ENCODE results near the gene C11orf16. TPM values are rescaled to one million over a fixed set of nuclear protein-coding genes. Genes with fewer than 3 reads are reported as not detected.

C11orf16 gene
- total RNA-seq, 1 experiment from 2014 or later, result not detected

- peaks cover 30% of the 10 kb centered on the region for H3K4me1 ChIP-seq
- H3K4me3 ChIP-seq (ENCODE audit: low read depth, low read length), result peak overlapping the region; percentile 70
- peaks cover 15% of the 10 kb centered on the region for H3K4me1 Mint-ChIP-seq (ENCODE audit: low read depth, unreplicated experiment)
- no TSS peak for BruUV-seq (replicated peaks)
- ChIA-PET CTCF (interaction anchor here (0.6 to 1.1 kb wide), 6 partner anchors 39 to 233 kb away, joined by 3 to 18 read pairs (median 4); no protein-coding TSS in a partner anchor), POLR2A (interaction anchor here (0.6 to 1.9 kb wide), 10 partner anchors 12 to 188 kb away, joined by 3 to 11 read pairs (median 6); partner anchors contain the start of genes RPL27A, TMEM9B and TRIM66)
- TF ChIP-seq CTCF (IDR thresholded peaks at IDR 0.05; ENCODE audit: insufficient read depth in 1 of 2, low read depth in 1 of 2, low read length in 1 of 2, severe bottlenecking in 1 of 2, unreplicated experiment in 1 of 2), result no peak
- no peaks in the 10 kb centered on the region for H3K9me3 ChIP-seq
- H3K27me3 ChIP-seq (replicated peaks; ENCODE audit: control insufficient read depth, insufficient read depth, low read length), result no peaks in the 10 kb centered on the region
- H3K27ac Mint-ChIP-seq (ENCODE audit: unreplicated experiment), result peak overlapping the region; percentile 83
- peak overlapping the region; percentile 84 for H3K4me3 Mint-ChIP-seq (ENCODE audit: unreplicated experiment)
- no peaks in the 10 kb centered on the region for H3K9me3 Mint-ChIP-seq (ENCODE audit: unreplicated experiment)
- H3K36me3 Mint-ChIP-seq (ENCODE audit: insufficient read depth, unreplicated experiment), result no peaks in the 10 kb centered on the region
- H3K27me3 Mint-ChIP-seq (ENCODE audit: insufficient read depth, unreplicated experiment), result no peaks in the 10 kb centered on the region
- DNase-seq, result peak; percentile 81 to 82
- H3K36me3 ChIP-seq (ENCODE audit: control insufficient read depth, insufficient read depth, low read length), result no peaks in the 10 kb centered on the region
- intact Hi-C loops (cut with micrococcal nuclease; ENCODE audit: unreplicated experiment), result loop anchor here (2.0 kb wide), 4 partner anchors 40 to 182 kb away; partner anchors contain the start of gene AKIP1
Measured at GRCh38 chr11:8870411-8871170, 62.2 kb downstream of the C11orf16 start.

Other genes starting within 250 kb of the C11orf16 start
- gene AKIP1, start 21.8 kb downstream of the C11orf16 start, total RNA-seq (2022), result 28.7 and 32.6 TPM in 2 replicates
- not detected in 2 replicates for gene ASCL3, start 10.1 kb upstream of the C11orf16 start, total RNA-seq (2022)
- gene TMEM9B, start 31.5 kb upstream of the C11orf16 start, total RNA-seq (2022), result 26.0 and 29.6 TPM in 2 replicates
- gene NRIP3, start 71.1 kb upstream of the C11orf16 start, total RNA-seq (2022), result 10.0 and 13.0 TPM in 2 replicates
- 3.1 and 3.2 TPM in 2 replicates for gene SCUBE2, start 158.7 kb upstream of the C11orf16 start, total RNA-seq (2022)